AG08395 (cell line): ENCODE data around the gene PPIH.
"Not testable (repeated sequence)": the region's sequence is repeated elsewhere in the genome, so short reads cannot be mapped to it uniquely, and the experiment has no call there.

Experiments used
- DNase-seq: peaks from one replicate; pipeline ENCODE4 v3.0.0; 2012; ENCODE audit warnings: mixed read lengths, low spot score

Gene PPIH

DNA sequence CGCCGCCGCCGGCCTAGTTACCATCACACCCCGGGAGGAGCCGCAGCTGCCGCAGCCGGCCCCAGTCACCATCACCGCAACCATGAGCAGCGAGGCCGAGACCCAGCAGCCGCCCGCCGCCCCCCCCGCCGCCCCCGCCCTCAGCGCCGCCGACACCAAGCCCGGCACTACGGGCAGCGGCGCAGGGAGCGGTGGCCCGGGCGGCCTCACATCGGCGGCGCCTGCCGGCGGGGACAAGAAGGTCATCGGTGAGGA lies 24.2 kb downstream of the PPIH start:
- not testable (repeated sequence) for DNase-seq

- peak; percentile 71 for DNase-seq
Measured at GRCh38 chr1:42682739-42683531, 24.7 kb downstream of the PPIH start.

DNA sequence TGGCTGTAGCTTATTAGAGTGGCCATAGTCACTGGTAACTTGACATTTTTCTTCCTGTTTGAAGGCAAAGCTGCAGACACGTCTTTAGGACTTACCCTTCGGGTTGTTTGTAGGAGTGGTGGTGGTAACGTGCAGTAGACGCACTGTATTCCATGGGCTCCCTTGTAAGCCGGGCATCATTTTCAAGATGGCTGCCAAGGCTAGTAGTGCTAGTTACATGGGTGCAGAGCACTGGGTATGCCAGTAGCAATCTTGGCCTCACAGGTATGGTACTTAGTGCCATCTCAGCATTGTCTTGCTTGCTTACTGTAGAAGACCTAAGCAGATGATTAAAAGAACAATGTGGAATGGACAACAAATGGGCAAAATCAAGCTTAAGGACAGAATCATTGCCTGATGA lies 25.9 kb downstream of the PPIH start:
- no peak for DNase-seq

GRCh38 chr1:42686418-42686817 lies 28.2 kb downstream of the PPIH start:
- no peak for DNase-seq

- DNase-seq, result no peak
Measured at GRCh38 chr1:42689912-42690311, 31.7 kb downstream of the PPIH start.

GRCh38 chr1:42690477-42691156 lies 32.4 kb downstream of the PPIH start:
- DNase-seq, result no peak

- no peak for DNase-seq
Measured at GRCh38 chr1:42691157-42691498, 32.9 kb downstream of the PPIH start.

DNA sequence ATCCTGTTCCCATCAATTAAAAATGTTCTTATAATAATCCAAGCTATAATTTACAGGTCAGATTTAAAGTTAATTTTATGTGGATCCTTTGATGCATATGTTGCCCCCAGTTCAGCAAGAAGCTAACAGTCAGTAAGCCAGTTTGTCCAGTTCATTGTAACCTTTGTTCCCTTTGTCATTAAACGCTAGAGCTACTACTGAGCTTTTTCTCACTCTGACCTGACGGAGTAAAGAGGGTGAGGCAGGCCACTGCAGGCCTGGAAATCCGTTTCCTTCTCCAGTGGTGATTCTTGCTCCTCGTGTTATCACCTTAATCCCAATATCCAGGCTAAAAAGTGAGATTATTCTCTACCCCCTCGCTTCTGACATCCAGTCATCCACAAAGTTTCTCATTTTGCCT lies 34.2 kb downstream of the PPIH start:
- no peak for DNase-seq

DNA sequence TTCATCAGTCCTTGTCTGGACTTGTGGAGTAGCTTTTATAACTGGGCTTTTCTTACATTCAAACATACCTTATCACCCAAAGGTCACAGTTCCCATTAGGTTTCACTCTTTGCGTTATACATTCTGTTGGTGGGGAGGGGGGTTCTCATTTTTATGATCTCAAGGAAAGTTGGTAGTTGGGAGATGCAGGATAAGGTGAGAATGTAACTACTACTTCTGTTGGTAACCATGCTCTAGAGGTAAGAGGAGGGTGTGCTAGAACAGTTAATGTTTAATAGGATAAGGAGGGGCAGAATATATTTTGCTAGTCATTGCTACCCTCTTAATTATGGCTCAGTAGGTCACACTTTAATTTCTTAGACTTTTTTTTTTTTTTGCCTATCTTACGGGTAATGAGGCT lies 34.7 kb downstream of the PPIH start:
- no peak for DNase-seq

- DNase-seq, result no peak
Measured at GRCh38 chr1:42698081-42698813, 40.0 kb downstream of the PPIH start.

DNA sequence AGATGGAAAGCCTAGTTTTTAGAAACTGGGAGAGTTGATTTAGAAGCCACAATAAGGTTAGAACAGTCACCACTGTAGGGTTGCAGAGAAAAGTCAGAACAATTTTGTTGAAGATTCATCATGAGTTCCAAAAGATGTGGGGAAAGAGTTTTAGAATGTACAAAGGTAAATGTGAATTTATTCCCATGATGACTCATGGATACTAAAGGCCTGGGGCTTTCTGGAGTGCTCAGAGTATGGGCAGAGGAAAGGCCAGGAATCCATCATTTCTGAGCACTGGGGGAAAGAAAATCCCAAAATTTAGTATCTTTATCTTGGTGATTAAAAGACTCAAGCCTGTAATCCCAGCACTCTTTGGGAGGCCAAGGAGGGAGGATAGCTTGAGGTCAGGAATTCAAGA lies 41.8 kb downstream of the PPIH start:
- no peak for DNase-seq

DNA sequence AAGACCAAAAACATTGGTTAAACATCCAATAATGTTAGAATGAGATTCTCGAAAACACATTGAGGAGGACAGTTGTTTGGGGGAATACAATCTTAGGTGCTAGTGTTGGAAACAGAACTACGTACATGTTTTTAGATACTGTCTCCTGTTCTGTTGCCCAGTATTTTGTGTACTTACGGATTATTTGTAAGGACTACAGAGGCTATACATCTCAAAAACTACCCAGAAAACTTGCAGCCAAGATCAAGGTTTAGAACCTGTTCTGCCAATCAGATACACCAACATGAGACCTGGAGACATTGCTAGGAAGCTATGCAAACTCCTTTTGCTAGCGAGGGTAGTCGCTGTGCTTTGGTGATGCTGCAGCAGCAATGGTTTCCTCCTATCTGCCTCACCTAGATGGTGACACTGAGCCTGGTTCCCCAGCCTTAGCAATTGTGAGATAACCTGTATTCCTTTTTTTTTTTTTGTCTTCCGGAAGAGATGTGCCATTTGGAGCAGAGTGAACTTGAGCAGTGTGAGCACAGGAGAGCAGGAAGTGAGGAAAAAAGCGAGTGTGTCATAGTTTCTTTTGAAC lies 45.8 kb downstream of the PPIH start:
- DNase-seq, result no peak

GRCh38 chr1:42712808-42713207 lies 54.6 kb downstream of the PPIH start:
- not testable (repeated sequence) for DNase-seq

DNA sequence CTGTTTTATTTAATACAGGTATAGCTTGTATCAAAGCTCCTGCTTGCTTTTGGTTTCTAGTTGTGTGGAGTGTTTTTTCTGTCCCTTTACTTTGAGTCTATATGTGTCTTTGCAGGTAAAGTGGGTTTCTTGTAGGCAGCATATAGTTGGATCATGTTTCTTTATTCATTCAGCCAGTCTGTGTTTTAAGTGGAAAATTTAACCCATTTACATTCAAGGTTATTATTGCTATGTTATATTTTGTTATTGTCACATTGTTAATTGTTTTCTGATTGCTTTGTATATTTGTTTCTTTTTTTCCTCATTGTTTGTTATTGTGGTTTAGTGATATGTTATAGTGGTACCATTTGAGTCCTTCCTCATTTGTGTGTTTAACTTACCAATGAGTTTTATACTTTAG lies 55.1 kb downstream of the PPIH start:
- no peak for DNase-seq

- DNase-seq, result not testable (repeated sequence)
Measured at GRCh38 chr1:42714441-42714840, 56.2 kb downstream of the PPIH start.

DNA sequence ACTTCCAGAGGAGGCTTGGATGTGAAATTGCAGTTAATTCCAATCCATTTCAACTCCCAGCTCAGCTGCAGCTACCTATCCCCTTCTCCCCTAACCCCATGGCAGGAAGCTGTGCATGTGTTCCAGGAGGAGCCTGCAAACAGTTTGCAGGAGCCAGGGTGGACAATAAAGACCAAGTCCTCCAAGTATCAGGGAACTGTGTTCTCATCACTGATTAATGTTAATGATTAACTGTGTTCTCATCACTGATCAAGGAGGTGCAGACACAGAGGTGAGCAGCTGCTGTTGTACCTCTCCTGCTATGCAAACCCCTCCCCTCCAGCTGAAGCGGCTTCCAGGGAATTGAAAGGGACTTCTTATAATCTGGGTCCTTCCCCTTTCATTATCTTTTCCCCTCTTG lies 62.6 kb downstream of the PPIH start:
- DNase-seq, result no peak

GRCh38 chr1:42721926-42722325 lies 63.7 kb downstream of the PPIH start:
- DNase-seq, result no peak

GRCh38 chr1:42722403-42722802 lies 64.2 kb downstream of the PPIH start:
- DNase-seq, result not testable (repeated sequence)

GRCh38 chr1:42723511-42723910 lies 65.3 kb downstream of the PPIH start:
- DNase-seq, result no peak

- DNase-seq, result not testable (repeated sequence)
Measured at GRCh38 chr1:42725820-42726219, 67.6 kb downstream of the PPIH start.
